B cell (primary cell): ENCODE measurements around the gene RPRD1B.

ENCODE experiments used
- EZH2 ChIP-seq: IDR thresholded peaks from 2 replicates; pipeline ENCODE4 v1.6.1; 2012; ENCODE audit warnings: borderline replicate concordance, low read depth, mild to moderate bottlenecking, moderate library complexity, low read length; ENCODE audit not compliant: insufficient read depth, poor library complexity, severe bottlenecking
- TF ChIP-seq, protein P1 (sequence below): fragments of 200-600 bp; IDR thresholded peaks from one replicate; pipeline ENCODE4 v1.8.0; 2022; ENCODE audit warnings: antibody characterized with exemption, mild to moderate bottlenecking

DNA sequence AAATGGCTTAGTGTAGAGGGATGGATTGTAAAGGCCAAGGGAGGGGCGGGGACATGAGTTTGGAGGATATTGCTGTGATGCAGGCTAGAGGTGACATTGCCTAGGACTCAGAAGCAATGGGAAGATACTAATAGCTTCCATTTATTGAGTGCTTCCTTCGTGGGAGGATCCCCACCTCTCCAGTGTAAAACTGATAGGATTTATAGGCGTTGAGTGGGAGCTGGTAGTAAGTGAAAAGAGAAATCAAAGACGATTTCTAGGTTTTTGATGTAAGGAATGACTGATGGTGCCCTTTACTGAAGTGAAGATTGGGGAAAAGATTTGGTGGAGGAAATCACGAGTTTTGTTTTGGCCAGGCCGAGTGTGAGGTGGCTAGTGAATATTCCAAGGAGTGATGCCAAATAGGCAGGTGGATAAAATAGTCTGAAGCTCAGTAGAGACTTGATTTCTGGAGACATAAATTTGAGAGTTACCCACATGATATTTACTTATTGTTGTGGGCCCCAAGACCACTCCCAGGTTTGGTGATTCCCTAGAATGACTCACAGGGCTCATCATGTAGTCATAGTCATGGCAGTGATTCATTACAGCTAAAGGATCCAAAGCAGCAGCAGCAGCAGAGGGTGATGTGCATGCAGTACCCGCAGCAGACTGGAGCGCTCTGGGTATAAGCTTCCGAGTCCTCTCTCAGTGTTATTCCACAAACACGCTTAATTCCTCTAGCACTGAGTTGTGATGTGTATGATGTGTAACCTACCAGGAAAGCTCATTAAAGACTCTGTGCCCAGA is 10.2 kb downstream of the RPRD1B start:
- TF ChIP-seq, protein P1, sequence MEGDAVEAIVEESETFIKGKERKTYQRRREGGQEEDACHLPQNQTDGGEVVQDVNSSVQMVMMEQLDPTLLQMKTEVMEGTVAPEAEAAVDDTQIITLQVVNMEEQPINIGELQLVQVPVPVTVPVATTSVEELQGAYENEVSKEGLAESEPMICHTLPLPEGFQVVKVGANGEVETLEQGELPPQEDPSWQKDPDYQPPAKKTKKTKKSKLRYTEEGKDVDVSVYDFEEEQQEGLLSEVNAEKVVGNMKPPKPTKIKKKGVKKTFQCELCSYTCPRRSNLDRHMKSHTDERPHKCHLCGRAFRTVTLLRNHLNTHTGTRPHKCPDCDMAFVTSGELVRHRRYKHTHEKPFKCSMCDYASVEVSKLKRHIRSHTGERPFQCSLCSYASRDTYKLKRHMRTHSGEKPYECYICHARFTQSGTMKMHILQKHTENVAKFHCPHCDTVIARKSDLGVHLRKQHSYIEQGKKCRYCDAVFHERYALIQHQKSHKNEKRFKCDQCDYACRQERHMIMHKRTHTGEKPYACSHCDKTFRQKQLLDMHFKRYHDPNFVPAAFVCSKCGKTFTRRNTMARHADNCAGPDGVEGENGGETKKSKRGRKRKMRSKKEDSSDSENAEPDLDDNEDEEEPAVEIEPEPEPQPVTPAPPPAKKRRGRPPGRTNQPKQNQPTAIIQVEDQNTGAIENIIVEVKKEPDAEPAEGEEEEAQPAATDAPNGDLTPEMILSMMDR = no peak
- no peak for TF ChIP-seq EZH2
